HG03378 (cell line): Measurements from ENCODE around the gene CDC45.

ENCODE experiments used
- ATAC-seq: cut with Tn5 transposase; IDR thresholded peaks from one replicate; pipeline ENCODE4 v1.9.1; 2021; ENCODE audit warnings: mild to moderate bottlenecking, moderate library complexity; ENCODE audit not compliant: unreplicated experiment

The CDC45 gene

DNA sequence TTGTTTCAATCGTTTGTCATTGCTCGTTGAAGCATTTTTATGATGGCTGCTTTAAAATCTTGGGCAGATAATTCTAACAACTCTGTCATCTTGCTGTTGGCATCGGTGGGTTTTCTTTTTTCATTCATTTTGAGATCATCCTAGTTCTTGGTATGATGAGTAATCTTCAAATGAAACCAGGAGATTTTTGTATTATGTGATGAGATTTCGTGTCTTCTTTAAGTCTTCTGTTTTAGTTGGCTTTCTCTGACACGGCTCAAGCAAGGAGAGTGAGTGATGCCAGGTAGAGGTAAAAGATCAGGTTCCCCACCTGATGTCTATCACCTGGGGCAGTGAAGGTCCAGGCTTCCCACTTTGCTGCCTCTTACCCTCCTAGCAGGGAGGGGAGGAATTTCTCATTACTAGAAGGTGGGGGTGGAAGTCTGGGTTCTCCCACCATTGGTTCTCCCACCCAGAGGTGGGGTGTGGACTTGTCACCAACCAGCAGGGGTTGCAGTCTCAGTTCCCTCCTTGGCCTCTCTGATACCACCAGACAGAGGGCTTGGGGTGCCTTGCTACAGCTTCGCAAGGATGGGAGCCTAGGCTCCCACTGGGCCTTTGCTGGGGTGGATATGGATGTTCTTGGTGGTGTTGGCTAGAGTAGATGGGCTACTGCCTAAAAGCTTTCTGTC lies 12.9 kb downstream of the CDC45 start:
- no peak for ATAC-seq

DNA sequence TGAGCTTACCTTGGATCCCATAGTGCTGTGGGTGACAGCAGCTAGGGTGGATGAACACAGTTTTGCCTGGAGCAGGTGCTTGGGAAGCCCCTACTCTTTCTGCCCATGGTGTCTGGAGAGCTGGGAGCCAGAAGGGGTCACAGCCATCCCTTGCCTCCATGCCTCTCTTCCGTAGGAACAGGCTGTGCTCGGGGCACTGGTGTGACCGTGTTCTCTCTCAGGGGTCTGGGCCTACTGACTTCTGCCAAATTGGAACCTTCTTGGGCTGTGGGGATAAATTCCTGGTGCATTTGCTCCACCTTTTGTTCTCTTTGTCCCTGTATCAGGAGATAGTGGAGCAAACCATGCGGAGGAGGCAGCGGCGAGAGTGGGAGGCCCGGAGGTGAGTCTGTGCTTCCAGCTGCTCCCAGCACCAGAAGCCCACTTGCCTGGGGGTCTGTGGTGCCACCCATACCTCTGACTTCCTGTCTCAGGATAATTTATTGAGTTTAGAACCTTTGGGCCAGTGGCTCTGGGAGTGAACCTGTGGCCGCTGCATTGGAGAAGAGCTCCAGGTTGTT lies 14.4 kb downstream of the CDC45 start:
- no peak for ATAC-seq

DNA sequence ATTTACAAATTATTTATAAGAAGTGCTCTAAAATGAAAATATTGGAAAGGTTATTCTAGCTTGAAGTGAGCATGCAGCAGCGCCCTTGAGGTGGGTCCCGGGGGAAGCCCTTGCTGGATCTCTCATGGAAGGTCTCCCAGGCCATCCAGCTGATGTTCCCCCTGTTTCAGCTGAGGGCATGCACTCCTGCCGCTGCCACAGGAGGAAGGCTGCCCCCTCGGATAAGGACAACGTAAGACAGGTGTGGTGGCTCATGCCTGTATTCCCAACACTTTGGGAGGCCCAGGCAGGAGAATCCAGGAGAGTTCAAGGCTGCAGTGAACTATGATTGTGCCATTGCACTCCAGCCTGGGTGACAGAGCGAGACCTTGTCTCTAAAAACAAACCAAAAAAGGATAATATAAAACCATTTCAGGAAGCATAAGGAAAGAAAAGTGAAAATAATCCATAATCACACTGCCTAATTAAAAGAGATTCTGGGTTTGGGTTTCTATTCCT lies 15.0 kb downstream of the CDC45 start:
- no peak for ATAC-seq

DNA sequence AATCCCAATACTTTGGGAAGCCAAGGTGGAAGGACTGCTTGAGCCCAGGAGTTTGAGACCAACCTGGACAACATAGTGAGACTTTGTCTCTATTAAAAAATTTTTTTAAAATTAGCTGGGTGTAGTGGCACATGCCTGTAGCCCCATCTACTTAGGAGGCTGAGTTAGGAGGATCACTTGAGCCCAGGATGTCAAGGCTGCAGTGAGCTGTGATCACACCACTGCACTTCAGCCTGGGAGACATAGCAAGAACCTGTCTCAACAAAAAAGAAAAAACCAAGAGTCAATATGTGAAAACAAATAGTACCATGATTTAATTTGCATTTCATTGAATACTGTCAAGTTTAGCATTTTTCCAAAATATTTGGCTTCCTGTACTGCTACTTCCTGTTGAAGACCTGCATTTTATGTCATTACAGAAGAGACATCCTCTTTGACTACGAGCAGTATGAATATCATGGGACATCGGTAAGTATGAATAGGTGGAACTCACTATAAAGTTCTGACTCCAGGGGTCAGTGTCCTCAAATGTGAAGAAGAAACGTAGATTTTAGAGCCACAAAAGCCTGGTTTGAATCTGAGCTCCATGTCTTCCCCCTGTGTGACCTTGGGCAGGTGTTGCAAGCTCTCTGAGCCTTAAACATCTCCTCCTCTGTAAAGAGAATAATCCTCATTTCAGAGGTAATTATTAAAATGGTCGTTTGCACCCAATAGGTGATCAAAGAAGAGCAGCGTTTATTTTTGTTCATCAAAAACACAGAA lies 16.0 kb downstream of the CDC45 start:
- ATAC-seq: no peak

DNA sequence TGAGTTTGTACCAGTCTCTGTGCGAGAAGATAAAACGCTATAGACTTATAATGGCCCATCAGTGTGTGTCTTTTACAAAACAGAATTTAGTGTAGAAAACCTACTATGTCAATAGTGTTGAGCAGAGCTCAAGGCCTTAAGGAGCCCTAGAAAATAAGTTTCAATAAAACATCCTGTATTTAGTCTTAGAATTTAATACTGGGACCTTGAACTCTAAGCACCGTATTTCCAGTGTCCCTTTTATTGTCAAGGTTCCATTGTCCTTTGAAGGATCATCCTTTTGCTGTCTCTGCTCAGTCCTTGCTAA lies 16.6 kb downstream of the CDC45 start:
- ATAC-seq: no peak

DNA sequence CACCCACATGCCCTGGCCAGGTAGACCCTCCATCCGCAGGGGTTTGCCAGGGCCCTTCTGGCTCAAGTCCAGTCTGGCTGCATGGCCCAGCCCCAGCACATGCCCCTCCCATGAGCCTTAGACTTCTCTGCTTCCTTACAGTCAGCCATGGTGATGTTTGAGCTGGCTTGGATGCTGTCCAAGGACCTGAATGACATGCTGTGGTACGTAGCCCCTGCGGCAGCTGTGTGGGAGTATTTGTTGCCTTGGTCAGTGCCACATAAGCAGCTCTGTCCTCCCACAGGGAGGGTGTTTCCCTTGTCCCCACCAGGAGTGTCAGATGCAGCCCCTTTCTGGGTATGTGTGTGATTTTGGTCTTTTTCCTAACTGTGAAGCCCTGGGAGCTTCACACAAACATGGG lies 17.5 kb downstream of the CDC45 start:
- no peak for ATAC-seq

DNA sequence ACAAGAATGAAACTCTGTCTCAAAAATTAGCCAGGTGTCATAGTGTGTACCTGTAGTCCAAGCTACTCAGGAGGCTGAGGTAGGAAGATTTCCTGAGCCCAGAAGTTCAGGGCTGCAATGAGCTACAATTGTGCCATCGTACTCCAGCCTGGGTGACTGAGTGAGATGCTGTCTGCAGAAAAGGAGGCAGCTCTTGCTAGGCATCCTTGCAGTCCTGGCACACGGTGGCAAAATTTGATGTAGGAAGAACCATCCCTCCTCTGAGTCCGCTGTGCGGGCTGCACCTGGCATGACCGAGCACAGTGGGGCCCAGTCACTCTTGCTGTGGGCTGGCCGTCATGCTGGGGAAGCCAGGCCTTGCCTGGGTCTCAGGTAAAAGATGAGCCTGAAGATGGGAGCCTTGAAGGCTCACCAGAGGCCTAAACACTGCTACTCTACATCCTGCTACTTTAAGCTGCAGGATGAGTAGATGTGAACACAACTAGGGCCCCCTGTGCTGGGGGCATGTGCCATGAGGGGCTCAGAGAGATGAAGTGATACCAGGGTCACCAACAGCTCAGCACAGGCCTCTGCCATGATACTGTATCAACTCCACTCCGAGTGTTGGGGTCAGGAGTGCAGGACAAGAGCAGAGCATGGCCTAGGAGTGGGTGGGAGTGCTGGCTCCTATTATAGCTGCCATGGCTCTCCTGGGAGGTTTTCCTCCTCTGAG lies 18.6 kb downstream of the CDC45 start:
- ATAC-seq: no peak

DNA sequence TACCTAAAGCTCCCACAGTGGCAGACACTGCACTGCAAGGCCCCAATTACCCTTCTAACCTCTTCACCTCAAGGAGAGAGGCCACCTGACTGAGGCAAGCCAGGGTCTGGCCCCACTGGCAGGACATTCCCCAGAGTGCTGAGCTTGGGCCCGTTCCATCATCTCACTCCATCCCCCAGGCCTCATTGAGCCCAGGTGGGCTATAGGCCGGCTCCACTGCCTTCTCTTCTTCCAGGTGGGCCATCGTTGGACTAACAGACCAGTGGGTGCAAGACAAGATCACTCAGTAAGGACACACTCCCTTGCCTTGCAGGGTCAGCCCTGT lies 19.1 kb downstream of the CDC45 start:
- no peak for ATAC-seq

DNA sequence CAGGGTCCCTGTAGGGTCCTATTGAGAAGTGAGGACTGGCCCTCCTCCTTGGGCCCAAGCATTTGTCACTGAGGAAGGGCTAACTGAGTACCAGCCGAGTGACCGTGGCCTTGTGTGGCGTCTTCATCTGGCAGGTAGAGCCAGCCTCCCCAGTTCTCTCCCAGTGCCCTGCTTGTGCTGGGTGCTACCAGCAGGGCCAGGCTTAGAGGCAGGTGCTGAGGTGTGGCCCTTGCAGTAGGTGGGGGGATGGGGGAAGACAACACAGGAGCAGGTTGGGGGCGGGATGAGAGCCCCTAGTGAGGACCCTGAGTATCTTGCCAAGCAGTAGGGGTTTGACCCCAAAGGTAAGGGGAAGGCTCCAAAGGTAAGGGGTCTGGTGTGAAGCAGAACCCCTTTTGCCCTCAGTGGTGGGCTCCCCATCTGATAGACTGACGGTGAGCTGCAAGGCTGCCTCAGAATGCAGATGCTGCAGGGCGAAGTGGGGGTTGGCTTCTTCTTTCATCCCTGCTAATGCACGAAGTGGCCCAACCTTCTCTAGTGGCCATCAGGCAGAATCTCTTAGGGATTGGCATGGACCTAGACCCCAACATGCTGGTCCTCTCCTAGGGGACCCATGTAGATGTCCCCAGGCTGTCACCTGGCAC lies 19.6 kb downstream of the CDC45 start:
- ATAC-seq: no peak

DNA sequence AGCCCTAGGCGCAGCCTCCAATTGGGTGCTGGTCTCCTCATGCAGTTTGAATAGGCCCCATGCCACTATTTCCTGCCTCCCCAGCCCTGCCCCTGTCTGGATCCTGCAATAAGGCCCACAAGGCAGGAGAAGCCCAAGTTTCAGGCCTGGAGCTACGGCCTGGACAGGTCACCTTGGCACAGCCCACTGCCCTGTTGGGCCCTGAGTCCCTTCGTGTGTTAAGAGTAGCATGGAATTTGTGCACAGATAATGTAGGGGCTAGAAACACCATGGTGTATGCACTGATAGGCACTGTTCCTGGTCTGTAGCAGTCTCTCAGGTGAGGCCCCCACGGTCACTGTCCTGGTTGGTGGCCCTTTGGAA lies 20.1 kb downstream of the CDC45 start:
- no peak for ATAC-seq

DNA sequence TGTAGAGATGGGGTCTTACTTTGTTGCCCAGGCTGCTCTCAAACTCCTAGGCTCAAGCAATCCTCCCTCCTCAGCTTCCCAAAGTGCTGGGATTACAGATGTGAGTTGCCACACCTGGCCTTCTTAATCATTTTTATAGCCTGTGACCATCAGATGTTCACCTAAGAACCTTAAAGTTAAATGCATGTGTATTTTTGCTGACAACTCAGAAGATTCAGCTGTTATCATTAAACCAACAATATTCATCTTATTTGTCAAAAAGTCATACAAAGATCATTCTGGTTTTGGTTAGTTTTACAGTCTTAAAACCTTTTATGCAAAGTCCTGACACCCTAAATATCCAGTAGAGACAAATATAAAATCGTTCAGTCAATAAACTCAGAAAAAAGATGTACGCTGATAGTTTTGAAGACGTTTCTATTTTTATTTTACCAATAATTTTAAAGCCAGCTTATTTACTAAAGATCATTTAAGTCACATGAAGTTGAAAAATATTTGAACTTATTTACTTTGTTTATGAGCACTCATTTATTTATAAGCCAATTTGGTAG lies 22.3 kb downstream of the CDC45 start:
- no peak for ATAC-seq

DNA sequence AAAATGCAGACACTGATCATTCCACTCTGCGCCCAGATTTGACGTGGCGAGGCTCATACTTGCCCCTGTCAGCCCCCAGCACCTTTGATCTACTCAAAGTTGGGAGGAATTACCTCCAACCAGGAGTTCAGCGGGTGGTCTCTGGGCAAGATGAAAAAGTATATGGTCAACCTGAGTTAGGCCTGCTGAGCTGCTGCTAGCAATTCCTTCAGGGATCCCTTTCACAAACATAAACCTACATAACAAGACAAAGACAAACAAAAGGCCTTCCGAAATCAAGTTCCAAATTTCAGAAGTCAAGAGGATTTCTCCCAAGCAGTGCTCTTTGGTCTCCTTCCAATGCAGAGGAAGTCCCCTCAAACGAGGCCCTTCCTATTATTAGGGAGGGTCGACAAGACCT lies 23.6 kb downstream of the CDC45 start:
- no peak for ATAC-seq

DNA sequence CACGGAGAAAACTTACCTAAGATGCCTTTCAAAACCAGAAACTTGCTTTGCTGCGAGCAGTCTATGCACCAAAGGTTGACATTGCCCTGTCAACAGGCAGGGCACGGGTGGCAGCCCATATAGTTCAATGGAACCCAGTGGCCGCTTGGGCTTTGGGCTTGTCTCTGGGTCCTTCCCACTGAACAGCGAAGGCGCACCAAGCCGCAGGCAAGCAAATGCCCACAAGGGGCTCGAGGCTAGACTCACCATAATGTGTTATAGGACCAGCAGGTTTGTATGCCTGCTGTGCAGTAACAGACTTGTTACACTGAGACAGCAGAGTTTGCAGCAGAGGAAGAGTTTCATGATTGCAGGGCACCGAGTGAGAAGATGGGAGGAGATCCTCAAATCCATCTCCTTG lies 24.1 kb downstream of the CDC45 start:
- no peak for ATAC-seq

DNA sequence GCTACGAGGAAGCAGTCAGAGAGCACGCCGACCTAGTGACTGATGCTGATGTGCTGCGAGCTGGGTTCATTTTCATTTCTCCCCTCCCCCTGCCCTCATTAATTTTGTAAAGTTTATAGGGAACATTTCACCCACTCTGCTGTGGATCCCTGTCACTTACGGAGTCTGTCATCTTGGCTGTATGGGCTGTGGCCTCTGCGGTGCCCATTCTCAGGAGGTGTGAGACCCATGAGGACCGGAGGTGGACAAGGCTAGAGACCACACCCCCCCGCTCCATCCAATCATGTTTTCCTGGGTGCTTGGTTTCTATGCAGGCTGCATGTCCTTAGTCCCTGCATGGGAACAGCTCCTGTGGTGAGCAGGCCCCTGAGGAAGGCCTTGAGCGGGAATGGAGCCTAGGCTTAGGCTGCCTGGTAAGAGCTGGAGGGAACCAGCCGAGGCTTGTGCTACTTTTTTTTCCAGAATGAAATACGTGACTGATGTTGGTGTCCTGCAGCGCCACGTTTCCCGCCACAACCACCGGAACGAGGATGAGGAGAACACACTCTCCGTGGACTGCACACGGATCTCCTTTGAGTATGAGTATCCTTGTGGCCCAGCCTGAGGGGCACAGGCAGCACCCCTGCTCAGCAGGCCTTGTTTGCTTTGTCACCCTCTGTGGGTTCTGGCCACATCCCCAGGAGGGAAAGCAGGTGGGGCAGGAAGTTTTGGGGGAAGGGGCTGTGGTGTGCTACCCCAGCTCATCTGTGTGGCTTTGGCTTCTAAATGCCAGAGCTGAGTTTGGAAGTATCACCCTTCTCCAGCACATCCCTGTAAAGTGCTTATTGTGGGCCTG lies 25.4 kb downstream of the CDC45 start:
- no peak for ATAC-seq

DNA sequence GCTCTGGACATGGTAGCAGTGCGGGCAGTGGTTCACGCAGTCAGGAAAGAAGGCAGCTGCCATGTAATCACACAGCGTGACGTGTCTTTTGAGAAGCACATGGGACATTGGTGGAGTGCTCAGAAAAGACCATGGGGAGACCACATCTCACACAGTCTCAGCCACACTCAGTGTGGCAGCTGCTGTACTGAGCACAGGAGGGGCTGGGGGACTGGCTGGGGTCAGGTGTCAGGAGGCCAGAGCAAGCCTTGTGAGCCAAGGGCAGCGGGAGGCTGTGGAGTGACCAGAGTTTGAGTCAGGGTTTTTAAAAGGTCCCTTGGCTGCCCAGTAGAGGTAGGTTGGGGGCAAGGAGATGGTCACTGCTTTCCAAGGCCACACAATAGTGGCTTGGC lies 26.0 kb downstream of the CDC45 start:
- ATAC-seq: no peak

DNA sequence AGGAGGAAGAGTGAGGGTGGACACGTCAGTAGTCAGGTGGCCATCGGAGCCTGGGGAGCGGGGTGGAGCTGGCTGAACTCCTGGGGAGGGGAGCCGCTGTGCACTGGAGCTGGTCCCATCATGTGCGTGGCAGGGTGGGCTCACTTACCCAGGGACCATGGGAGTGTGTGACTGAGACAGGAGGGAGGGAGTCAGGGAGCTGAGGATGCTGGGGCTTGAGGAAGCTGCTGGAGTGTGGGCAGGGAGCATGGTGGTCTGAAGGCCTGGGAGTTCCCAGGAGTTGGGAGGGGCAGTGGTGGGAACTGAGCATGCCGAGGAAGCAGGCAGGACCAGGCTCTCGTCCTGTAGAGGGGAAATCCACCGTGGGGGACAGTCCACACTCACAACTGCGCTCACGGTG lies 26.5 kb downstream of the CDC45 start:
- no peak for ATAC-seq

DNA sequence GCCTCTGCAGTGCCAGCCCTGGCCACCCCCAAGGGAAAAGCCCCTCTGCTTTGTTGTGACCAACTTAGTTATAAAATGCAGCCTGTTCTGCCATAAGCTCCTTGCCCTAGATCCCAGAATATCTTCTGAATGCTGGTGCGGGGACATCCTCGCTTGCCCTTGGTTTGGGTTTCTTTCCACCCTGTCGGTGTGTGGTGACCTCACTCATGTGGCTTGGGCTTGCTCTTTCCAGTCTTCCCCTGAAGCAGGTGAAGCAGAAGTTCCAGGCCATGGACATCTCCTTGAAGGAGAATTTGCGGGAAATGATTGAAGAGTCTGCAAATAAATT lies 27.8 kb downstream of the CDC45 start:
- ATAC-seq: no peak

DNA sequence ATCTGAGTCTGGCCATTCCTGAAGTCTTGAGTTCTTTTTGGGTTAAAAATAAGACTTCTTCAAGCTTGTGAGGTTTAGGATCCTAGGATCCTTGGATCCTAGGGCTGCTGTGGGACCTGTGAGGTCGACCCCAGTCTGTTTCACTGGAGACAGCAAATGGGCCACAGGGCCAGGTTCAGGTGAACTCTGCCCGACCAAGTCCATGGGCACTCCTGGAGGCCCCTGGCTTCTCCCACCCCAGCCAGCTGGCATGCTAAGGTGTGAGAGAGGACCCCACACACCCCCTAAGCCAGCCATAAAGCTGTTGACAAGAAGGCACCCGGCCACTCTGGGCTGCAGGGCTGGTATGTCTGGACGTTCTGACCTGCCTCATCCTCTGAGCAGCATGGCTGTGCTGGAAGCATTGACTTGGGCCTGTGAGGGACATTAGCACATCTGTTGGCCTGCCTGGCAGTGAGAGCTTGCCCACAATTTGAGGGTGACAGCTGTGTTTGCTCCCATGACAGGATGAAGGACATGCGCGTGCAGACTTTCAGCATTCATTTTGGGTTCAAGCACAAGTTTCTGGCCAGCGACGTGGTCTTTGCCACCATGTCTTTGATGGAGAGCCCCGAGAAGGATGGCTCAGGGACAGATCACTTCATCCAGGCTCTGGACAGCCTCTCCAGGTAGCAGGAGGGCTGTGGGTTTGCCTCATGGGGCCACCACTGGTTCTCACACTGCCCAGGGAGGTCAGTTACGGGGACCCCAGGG lies 28.5 kb downstream of the CDC45 start:
- ATAC-seq: no peak

DNA sequence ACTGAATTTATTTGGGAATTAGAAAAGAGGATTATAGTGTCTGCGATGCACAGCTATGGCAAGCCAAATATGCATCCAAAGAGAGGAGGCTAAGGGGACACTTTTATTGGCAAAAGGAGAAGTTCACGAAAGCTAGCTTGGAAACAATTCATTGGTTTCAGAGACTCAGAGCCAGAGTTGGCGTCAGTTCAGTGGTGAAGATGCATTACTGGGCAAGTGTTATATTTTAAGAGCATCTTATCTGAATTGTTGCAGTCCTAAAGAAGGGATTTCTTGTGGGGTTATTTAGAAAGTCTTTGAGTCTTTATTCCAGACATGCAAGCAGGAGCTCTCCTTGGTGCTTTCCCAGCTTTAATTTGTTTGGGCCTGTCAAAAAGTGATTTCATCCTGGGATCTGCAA lies 29.5 kb downstream of the CDC45 start:
- ATAC-seq: no peak

DNA sequence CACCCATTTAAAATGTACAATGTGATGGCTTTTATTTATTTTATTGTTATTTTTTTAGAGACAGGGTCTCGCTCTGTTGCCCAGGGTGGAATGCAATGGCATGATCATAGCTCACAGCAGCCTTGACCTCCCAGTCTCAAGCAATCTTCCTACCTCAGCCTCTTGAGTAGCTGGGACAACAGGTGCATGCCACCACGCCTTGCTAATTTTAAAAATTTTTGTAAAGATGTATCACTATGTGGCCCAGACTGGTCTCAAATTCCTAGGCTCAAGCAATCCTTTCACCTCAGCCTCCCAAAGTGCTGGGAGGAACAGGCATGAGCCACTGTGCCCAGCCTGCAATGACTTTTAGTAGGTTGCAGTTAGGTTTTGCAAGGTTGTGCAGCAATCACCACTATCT lies 30.2 kb downstream of the CDC45 start:
- ATAC-seq: no peak
